Breast epithelium (tissue), 3 donors: ENCODE measurements around the gene SMCO2.

Experiments
- CTCF ChIP-seq, 3 donors: fragments of 450-650 bp; IDR thresholded peaks; one replicate each; pipeline ENCODE4 v1.5.1; 2016 to 2017; ENCODE audit warnings: antibody characterized with exemption in 3 of 3, mild to moderate bottlenecking in 3 of 3, moderate library complexity in 3 of 3
- POLR2A ChIP-seq: fragments of 450-650 bp; IDR thresholded peaks from one replicate; pipeline ENCODE4 v1.6.1; 2016; ENCODE audit warnings: antibody characterized with exemption, mild to moderate bottlenecking, moderate library complexity
- POLR2AphosphoS5 ChIP-seq, 3 donors: sonication (generic); formaldehyde crosslinking; IDR thresholded peaks; one replicate each; pipeline ENCODE4 v1.6.1; 2017; ENCODE audit warnings: antibody characterized with exemption in 3 of 3

- TF ChIP-seq CTCF (IDR thresholded peaks at IDR 0.05): no peak
- no peak for TF ChIP-seq POLR2A
- TF ChIP-seq POLR2AphosphoS5 (IDR thresholded peaks at IDR 0.05): no peak
Observed at GRCh38 chr12:27447761-27448160, 1.2 kb downstream of the SMCO2 start.
